H1 (cell line): ENCODE data around the gene LEMD2. TPM values are rescaled to one million over a fixed set of nuclear protein-coding genes. Genes with fewer than 3 reads are reported as not detected.

Experiments
- CTCF ChIA-PET: fragments of 300-600 bp; sonication (Branson Sonifier 250); formaldehyde crosslinking; loops from one replicate; lab custom pipeline; 2021; ENCODE audit not compliant: partially characterized antibody; lab: Charles Lee
- POLR2A ChIA-PET: fragments of 300-600 bp; sonication (Branson Sonifier 250); formaldehyde crosslinking; loops from one replicate; lab custom pipeline; 2021; ENCODE audit warnings: inconsistent platforms; ENCODE audit not compliant: partially characterized antibody; lab: Charles Lee
- DNase-seq, 2 experiments: peaks; one replicate each; pipeline versions ENCODE4 v3.0.0 to v3.0.0-alpha.2; 2010 to 2022; ENCODE audit warnings: low spot score in 2 of 2, low read depth in 1 of 2, mixed read lengths in 1 of 2
- FAIRE-seq: peaks from 2 replicates; lab custom pipeline; 2011; peaks lifted over from hg19 to GRCh38; lab: Jason Lieb, UNC
- H2AFZ ChIP-seq: 2 replicates; pipeline ENCODE4 v1.8.1; 2012; ENCODE audit warnings: low read length, inconsistent platforms
- H2AK5ac ChIP-seq: 2 replicates; pipeline ENCODE4 v1.6.1; 2013; ENCODE audit warnings: low read depth, low read length
- H2BK120ac ChIP-seq: replicated peaks from 2 replicates; pipeline ENCODE3; 2013; ENCODE audit warnings: low read depth, low read length, inconsistent platforms
- H2BK12ac ChIP-seq: 2 replicates; pipeline ENCODE4 v1.6.1; 2013; ENCODE audit warnings: low read depth, low read length
- H2BK15ac ChIP-seq: 2 replicates; pipeline ENCODE4 v1.6.1; 2013; ENCODE audit warnings: low read length
- H2BK20ac ChIP-seq: 2 replicates; pipeline ENCODE4 v1.6.1; 2013; ENCODE audit warnings: low read length
- H2BK5ac ChIP-seq: 2 replicates; pipeline ENCODE4 v1.6.1; 2013; ENCODE audit warnings: low read depth, low read length
- H3K14ac ChIP-seq: 2 replicates; pipeline ENCODE4 v1.6.1; 2013; ENCODE audit warnings: inconsistent platforms; ENCODE audit not compliant: insufficient read length
- H3K18ac ChIP-seq: 2 replicates; pipeline ENCODE4 v1.6.1; 2013; ENCODE audit warnings: low read length; ENCODE audit errors: extremely low read depth
- H3K23ac ChIP-seq: 2 replicates; pipeline ENCODE4 v1.6.1; 2013; ENCODE audit warnings: inconsistent platforms; ENCODE audit not compliant: insufficient read length
- H3K23me2 ChIP-seq: 2 replicates; pipeline ENCODE4 v1.6.1; 2013; ENCODE audit warnings: low read depth, low read length
- H3K27ac ChIP-seq: 2 replicates; pipeline ENCODE4 v1.6.1; 2011; ENCODE audit warnings: low read depth, low read length, inconsistent platforms
- H3K27me3 ChIP-seq, 4 experiments: replicated peaks in 1 of 4; 1 replicate in 1 of 4; 2 replicates in 3 of 4; pipeline versions ENCODE4 v1.6.1 to v1.8.1; 2011 to 2013; ENCODE audit warnings: low read length in 3 of 4, mild to moderate bottlenecking in 3 of 4, inconsistent platforms in 2 of 4, mixed read lengths in 2 of 4, moderate library complexity in 1 of 4; ENCODE audit not compliant: control insufficient read depth in 3 of 4, insufficient read depth in 3 of 4; ENCODE audit errors: extremely low read depth in 1 of 4
- H3K36me3 ChIP-seq, 4 experiments: 2 replicates each; pipeline versions ENCODE4 v1.6.1 to v1.8.1; 2011 to 2013; ENCODE audit warnings: mild to moderate bottlenecking in 4 of 4, low read length in 3 of 4, moderate library complexity in 2 of 4, control low read depth in 1 of 4, inconsistent platforms in 1 of 4; ENCODE audit not compliant: insufficient read depth in 4 of 4, control insufficient read depth in 2 of 4
- H3K4ac ChIP-seq: replicated peaks from 2 replicates; pipeline ENCODE3; 2013; ENCODE audit warnings: low read length, low read depth, mixed read lengths, inconsistent platforms; ENCODE audit not compliant: insufficient read length
- H3K4me1 ChIP-seq, 4 experiments: replicated peaks in 1 of 4; 1 replicate in 1 of 4; 2 replicates in 3 of 4; pipeline versions ENCODE4 v1.6.1 to v1.8.1; 2011 to 2013; ENCODE audit warnings: low read length in 3 of 4, inconsistent platforms in 2 of 4, mixed read lengths in 1 of 4; ENCODE audit not compliant: insufficient read depth in 4 of 4, control insufficient read depth in 3 of 4
- H3K4me2 ChIP-seq, 2 experiments: 2 replicates each; pipeline versions ENCODE4 v1.6.1 to v1.8.1; 2011 to 2013; ENCODE audit warnings: low read depth in 2 of 2, low read length in 2 of 2, control low read depth in 1 of 2, inconsistent platforms in 1 of 2, mild to moderate bottlenecking in 1 of 2; ENCODE audit not compliant: insufficient read depth in 1 of 2
- H3K4me3 ChIP-seq, 4 experiments: fragments of 200-600, 300-600 bp in 1 of 4; sonication (generic), shearing (Covaris generic), sonication (Bioruptor Twin) in 1 of 4; 2 replicates each; pipeline versions ENCODE4 v1.5.1 to v1.8.1; 2011 to 2016; ENCODE audit warnings: low read length in 4 of 4, low read depth in 3 of 4, control low read depth in 2 of 4, inconsistent platforms in 2 of 4, mild to moderate bottlenecking in 2 of 4, mixed read lengths in 1 of 4, moderate library complexity in 1 of 4; ENCODE audit not compliant: insufficient read depth in 2 of 4; ENCODE audit errors: extremely low read depth in 1 of 4
- H3K56ac ChIP-seq: replicated peaks from 2 replicates; pipeline ENCODE3; 2013; ENCODE audit warnings: low read depth, mild to moderate bottlenecking, mixed read lengths, low read length, inconsistent platforms; ENCODE audit not compliant: insufficient read length
- H3K79me1 ChIP-seq: 2 replicates; pipeline ENCODE4 v1.6.1; 2013; ENCODE audit warnings: low read depth, low read length, control low read depth
- H3K79me2 ChIP-seq, 2 experiments: 2 replicates each; pipeline versions ENCODE4 v1.6.1 to v1.8.1; 2012 to 2013; ENCODE audit warnings: low read length in 2 of 2, mild to moderate bottlenecking in 2 of 2, inconsistent platforms in 1 of 2; ENCODE audit not compliant: insufficient read depth in 2 of 2, control insufficient read depth in 1 of 2
- H3K9ac ChIP-seq, 4 experiments: replicated peaks in 1 of 4; 1 replicate in 1 of 4; 2 replicates in 3 of 4; pipeline versions ENCODE4 v1.6.1 to v1.8.1; 2011 to 2013; ENCODE audit warnings: low read depth in 3 of 4, low read length in 3 of 4, control low read depth in 2 of 4, mild to moderate bottlenecking in 2 of 4, moderate library complexity in 2 of 4, inconsistent platforms in 1 of 4; ENCODE audit errors: extremely low read depth in 1 of 4
- H3K9me3 ChIP-seq, 2 experiments: 2 replicates each; pipeline versions ENCODE4 v1.6.1 to v1.8.1; 2012 to 2013; ENCODE audit warnings: mild to moderate bottlenecking in 2 of 2, moderate library complexity in 2 of 2, control low read depth in 1 of 2, inconsistent platforms in 1 of 2, low read depth in 1 of 2, low read length in 1 of 2, mixed read lengths in 1 of 2; ENCODE audit not compliant: insufficient read depth in 2 of 2
- H4K20me1 ChIP-seq, 2 experiments: replicated peaks in 1 of 2; 2 replicates each; pipeline versions ENCODE3 to v1.8.1; 2011 to 2013; ENCODE audit warnings: inconsistent platforms in 2 of 2, low read length in 2 of 2, mild to moderate bottlenecking in 1 of 2; ENCODE audit not compliant: insufficient read depth in 2 of 2, control insufficient read depth in 1 of 2
- H4K5ac ChIP-seq: 2 replicates; pipeline ENCODE4 v1.6.1; 2013; ENCODE audit warnings: low read length, low read depth, mixed read lengths, inconsistent platforms; ENCODE audit not compliant: insufficient read length
- H4K8ac ChIP-seq: 2 replicates; pipeline ENCODE4 v1.8.0; 2013; ENCODE audit warnings: mild to moderate bottlenecking, moderate library complexity, low read length, inconsistent platforms; ENCODE audit not compliant: insufficient read depth; ENCODE audit errors: extremely low read depth
- H4K91ac ChIP-seq: replicated peaks from 2 replicates; pipeline ENCODE3; 2013; ENCODE audit warnings: low read length, mixed read lengths, inconsistent platforms; ENCODE audit not compliant: insufficient read length
- EP300 ChIP-seq, 2 experiments: IDR thresholded peaks; 1 replicate in 1 of 2; 2 replicates in 1 of 2; pipeline ENCODE4 v1.6.1; 2011 to 2012; ENCODE audit warnings: low read depth in 2 of 2, low read length in 2 of 2, mild to moderate bottlenecking in 2 of 2, borderline replicate concordance in 1 of 2, inconsistent platforms in 1 of 2, moderate library complexity in 1 of 2
- HDAC2 ChIP-seq, 2 experiments: fragments of 300-600 bp in 1 of 2; sonication (generic) in 1 of 2; IDR thresholded peaks; 2 replicates each; pipeline ENCODE4 v1.6.1; 2011 to 2012; ENCODE audit warnings: low read depth in 2 of 2, low read length in 2 of 2, mild to moderate bottlenecking in 2 of 2, moderate library complexity in 2 of 2, borderline replicate concordance in 1 of 2, inconsistent platforms in 1 of 2
- JUND ChIP-seq: IDR thresholded peaks from 2 replicates; pipeline ENCODE4 v1.6.1; 2011; ENCODE audit warnings: mild to moderate bottlenecking, improper control_type of control experiment, low read length
- PHF8 ChIP-seq: fragments of 200-600 bp; sonication (generic); conservative IDR thresholded peaks from 2 replicates; pipeline ENCODE4 v1.7.1; 2012; ENCODE audit warnings: low read depth, mild to moderate bottlenecking, inconsistent platforms, low read length, moderate library complexity
- YY1 ChIP-seq: IDR thresholded peaks from 2 replicates; pipeline ENCODE4 v1.6.1; 2011; ENCODE audit warnings: low read depth, mild to moderate bottlenecking, low read length
- WGBS, 2 experiments: shearing (Covaris generic) in 1 of 2; methylation state at CpG; one replicate each; pipeline versions ENCODE4 v1.1.6 to v1.1.7; 2013 to 2015; ENCODE audit warnings: low lambda C conversion rate in 2 of 2, mixed read lengths in 2 of 2, inconsistent platforms in 1 of 2, low coverage in 1 of 2, missing lambda C conversion rate in 1 of 2; ENCODE audit not compliant: insufficient replicate concordance in 2 of 2, insufficient coverage in 1 of 2, insufficient read length in 1 of 2; ENCODE audit errors: extremely low coverage in 1 of 2, missing lambda C conversion rate in 1 of 2; 5-methylcytosine and 5-hydroxymethylcytosine counted together
- polyA plus RNA-seq, 7 experiments: library from polyadenylated mRNA; depleted of rRNA in 3 of 7; stranded (reverse) in 5 of 7; unstranded in 2 of 7; fragments of >200 nt in 5 of 7; fragments of 200-250 nt in 2 of 7; gene quantifications; 1 replicate in 5 of 7; 2 replicates in 1 of 7; 4 replicates in 1 of 7; pipeline versions ENCODE4 v1.2.1 to v1.2.3, GENCODE V29; 2011 to 2013; ENCODE audit warnings: missing spikeins in 2 of 7, mixed read lengths in 2 of 7
- total RNA-seq: library from RNA; stranded (reverse); fragmentation: NEBNext Ultra II Directional; extraction: Animal tissue kit (Norgen Biotek cat#: 25700); gene quantifications from 2 replicates; pipeline ENCODE4 v1.2.1, GENCODE V29; 2021
- TF ChIP-seq, protein P1 (sequence below): IDR thresholded peaks from 2 replicates; pipeline ENCODE4 v1.6.1; 2012; ENCODE audit warnings: low read length, inconsistent platforms
- TF ChIP-seq, protein P2 (sequence below), 3 experiments: IDR thresholded peaks; 1 replicate in 2 of 3; 2 replicates in 1 of 3; pipeline versions ENCODE4 v1.5.1 to v1.6.1; 2011; ENCODE audit warnings: low read length in 3 of 3, mild to moderate bottlenecking in 3 of 3, inconsistent platforms in 2 of 3, low read depth in 1 of 3, moderate library complexity in 1 of 3; ENCODE audit not compliant: insufficient read depth in 1 of 3; ENCODE audit errors: control extremely low read depth in 1 of 3
- TF ChIP-seq, protein P3 (sequence below): IDR thresholded peaks from 2 replicates; pipeline ENCODE4 v1.6.1; 2012; ENCODE audit warnings: inconsistent platforms

Gene LEMD2
- total and polyA plus RNA-seq, 2 of the 8 experiments (the other 6 are each of a cell fraction or from before 2014, with no cell fraction given) = 32.7 to 57.3 TPM

DNA sequence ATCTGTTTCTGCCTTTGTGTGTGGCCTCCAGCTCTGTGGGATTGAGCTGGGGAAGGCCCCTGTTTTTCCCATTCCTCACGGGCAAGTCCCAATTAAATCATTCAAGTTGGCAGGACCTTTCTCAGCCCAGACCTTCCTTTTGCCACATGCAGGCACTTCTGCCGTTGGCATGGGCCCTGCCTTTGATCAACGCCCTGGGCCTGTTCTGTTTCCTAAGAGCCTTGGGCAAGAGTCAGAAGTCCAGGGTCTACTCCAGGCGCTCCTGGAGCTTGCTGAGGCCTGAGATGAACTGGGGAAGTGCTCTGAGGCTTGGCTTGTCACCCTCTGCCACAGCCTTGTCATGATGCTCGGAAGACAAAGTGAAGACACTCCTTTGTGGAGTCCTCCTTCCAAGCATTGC, 49.4 kb downstream of the LEMD2 start:
- Histone ChIP-seq H3K27ac (no peak overlapping the region), H3K27me3 (no peaks in the 10 kb centered on the region; a peak in 2 of 7 replicates), H3K4me3 (no peak overlapping the region), H3K14ac (no peak overlapping the region), H4K8ac (no peak overlapping the region), H3K9me3 (no peaks in the 10 kb centered on the region), H2BK12ac (no peak overlapping the region), H3K4ac (no peak overlapping the region), H3K36me3 (no peaks in the 10 kb centered on the region), H4K20me1 (no peaks in the 10 kb centered on the region), H3K23me2 (no peaks in the 10 kb centered on the region), H4K91ac (no peak overlapping the region), H4K5ac (no peak overlapping the region), H3K79me1 (no peaks in the 10 kb centered on the region), H3K9ac (no peak overlapping the region), H3K4me1 (peaks cover 0 to 8% (median 3%) of the 10 kb centered on the region in 4 experiments; a peak in 3 of 7 replicates), H2BK5ac (no peak overlapping the region), H2BK15ac (no peak overlapping the region), H3K4me2 (no peak overlapping the region), H3K18ac (no peak overlapping the region), H2AK5ac (no peak overlapping the region), H2BK120ac (no peak overlapping the region), H2BK20ac (no peak overlapping the region), H3K79me2 (no peaks in the 10 kb centered on the region), H3K56ac (no peak overlapping the region), H3K23ac (no peak overlapping the region), H2AFZ (no peak overlapping the region)
- ChIA-PET CTCF (interaction anchor here (0.6 to 1.5 kb wide), 9 partner anchors 8 to 1526 kb away, joined by 3 to 9 read pairs (median 4); no protein-coding TSS in a partner anchor), POLR2A (interaction anchor here (0.9 to 2.4 kb wide), 5 partner anchors 10 to 32 kb away, joined by 3 to 5 read pairs (median 3); partner anchors contain the start of gene UQCC2)
- 90% methylated on average over 5 of the region's 5 CpGs; no CpG with 5 or more reads in 1 of the 2 experiments for WGBS, 2 experiments
- FAIRE-seq (no peak), DNase-seq (no peak)
- TF ChIP-seq, protein P1, sequence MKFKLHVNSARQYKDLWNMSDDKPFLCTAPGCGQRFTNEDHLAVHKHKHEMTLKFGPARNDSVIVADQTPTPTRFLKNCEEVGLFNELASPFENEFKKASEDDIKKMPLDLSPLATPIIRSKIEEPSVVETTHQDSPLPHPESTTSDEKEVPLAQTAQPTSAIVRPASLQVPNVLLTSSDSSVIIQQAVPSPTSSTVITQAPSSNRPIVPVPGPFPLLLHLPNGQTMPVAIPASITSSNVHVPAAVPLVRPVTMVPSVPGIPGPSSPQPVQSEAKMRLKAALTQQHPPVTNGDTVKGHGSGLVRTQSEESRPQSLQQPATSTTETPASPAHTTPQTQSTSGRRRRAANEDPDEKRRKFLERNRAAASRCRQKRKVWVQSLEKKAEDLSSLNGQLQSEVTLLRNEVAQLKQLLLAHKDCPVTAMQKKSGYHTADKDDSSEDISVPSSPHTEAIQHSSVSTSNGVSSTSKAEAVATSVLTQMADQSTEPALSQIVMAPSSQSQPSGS = no peak
- TF ChIP-seq PHF8 (no peak), EP300 (IDR thresholded peaks at IDR 0.05; ENCODE audit: borderline replicate concordance in 1 of 2, low read depth in 2 of 2, low read length in 2 of 2) (no peak), YY1 (no peak), HDAC2 (IDR thresholded peaks at IDR 0.05; ENCODE audit: borderline replicate concordance in 1 of 2, low read depth in 2 of 2, low read length in 2 of 2) (no peak), JUND (no peak)
- TF ChIP-seq, protein P2, sequence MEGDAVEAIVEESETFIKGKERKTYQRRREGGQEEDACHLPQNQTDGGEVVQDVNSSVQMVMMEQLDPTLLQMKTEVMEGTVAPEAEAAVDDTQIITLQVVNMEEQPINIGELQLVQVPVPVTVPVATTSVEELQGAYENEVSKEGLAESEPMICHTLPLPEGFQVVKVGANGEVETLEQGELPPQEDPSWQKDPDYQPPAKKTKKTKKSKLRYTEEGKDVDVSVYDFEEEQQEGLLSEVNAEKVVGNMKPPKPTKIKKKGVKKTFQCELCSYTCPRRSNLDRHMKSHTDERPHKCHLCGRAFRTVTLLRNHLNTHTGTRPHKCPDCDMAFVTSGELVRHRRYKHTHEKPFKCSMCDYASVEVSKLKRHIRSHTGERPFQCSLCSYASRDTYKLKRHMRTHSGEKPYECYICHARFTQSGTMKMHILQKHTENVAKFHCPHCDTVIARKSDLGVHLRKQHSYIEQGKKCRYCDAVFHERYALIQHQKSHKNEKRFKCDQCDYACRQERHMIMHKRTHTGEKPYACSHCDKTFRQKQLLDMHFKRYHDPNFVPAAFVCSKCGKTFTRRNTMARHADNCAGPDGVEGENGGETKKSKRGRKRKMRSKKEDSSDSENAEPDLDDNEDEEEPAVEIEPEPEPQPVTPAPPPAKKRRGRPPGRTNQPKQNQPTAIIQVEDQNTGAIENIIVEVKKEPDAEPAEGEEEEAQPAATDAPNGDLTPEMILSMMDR (IDR thresholded peaks at IDR 0.05; ENCODE audit: control extremely low read depth in 1 of 3, insufficient read depth in 1 of 3, low read depth in 1 of 3, low read length in 3 of 3) = no peak
- TF ChIP-seq, protein P3, sequence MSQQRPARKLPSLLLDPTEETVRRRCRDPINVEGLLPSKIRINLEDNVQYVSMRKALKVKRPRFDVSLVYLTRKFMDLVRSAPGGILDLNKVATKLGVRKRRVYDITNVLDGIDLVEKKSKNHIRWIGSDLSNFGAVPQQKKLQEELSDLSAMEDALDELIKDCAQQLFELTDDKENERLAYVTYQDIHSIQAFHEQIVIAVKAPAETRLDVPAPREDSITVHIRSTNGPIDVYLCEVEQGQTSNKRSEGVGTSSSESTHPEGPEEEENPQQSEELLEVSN = no peak
